ENCODE measurements around the gene HES4. TPM values are rescaled to one million over a fixed set of nuclear protein-coding genes. Genes with fewer than 3 reads are reported as not detected.
"Not testable (repeated sequence)": the region's sequence is repeated elsewhere in the genome, so short reads cannot be mapped to it uniquely, and the experiment has no call there.

HES4 gene
- total RNA-seq, 1 donor from 2014 or later: 149 TPM

DNA sequence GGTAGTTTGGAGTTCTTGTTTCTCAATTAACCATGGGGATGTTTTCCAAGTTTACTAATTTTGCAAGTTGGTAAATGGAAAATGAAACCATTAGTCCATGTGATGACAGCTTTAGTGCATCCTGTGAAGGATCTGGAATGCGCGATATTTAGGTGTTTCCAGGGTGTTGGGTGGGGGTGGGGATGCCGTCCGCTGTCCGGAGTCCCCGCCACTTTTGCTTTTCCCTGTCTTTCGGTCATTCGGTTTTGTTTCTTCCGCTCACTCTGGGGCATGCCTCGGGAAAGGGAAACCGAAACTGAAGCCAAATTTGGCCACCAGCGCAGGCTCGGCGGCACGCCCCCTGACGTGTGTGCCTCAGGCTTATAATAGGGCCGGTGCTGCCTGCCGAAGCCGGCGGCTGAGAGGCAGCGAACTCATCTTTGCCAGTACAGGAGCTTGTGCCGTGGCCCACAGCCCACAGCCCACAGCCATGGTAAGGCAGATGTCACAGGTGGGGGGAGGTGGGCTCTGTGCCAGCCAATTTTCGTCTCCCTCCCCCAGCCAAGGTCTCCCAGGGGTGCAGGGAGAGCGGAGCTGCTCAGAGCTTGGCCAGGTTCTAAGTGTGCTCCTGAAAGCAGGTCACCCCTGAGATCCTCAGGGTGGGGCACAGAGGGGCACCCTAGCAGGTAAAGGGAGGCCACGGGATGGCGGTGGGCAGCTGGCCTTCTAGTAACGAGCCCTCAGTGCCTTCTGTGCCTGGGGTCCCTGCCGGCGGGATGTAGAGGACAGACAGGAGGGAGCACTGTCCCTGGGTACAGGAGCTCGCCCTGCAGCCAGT, 13.4 kb upstream of the HES4 start, which contains the start of gene ISG15:
ISG15 (plus strand) TSS at position 393 of the 817 bp plus-strand sequence; CDS start at position 470, 77 bp downstream.
- Histone ChIP-seq H3K27me3 (ENCODE audit: insufficient read depth, low read length) (no peaks in the 10 kb centered on the region), H3K4me2 (ENCODE audit: low read length) (peak within 1 kb of the TSS; percentile 85), H3K36me3 (ENCODE audit: insufficient read depth, low read length) (no peaks in the 10 kb centered on the region), H4K20me1 (ENCODE audit: insufficient read depth, low read length) (no peaks in the 10 kb centered on the region), H3K79me2 (ENCODE audit: insufficient read depth, low read length) (no peaks in the 10 kb centered on the region), H2AFZ (ENCODE audit: low read depth, low read length) (peak within 1 kb of the TSS; percentile 82), H3K9me3 (ENCODE audit: insufficient read depth, low read depth, low read length) (no peaks in the 10 kb centered on the region), H3K9ac (ENCODE audit: low read length) (peak within 1 kb of the TSS; percentile 80), H3K27ac (ENCODE audit: low read depth, low read length) (peak within 1 kb of the TSS; percentile 74), H3K4me3 (ENCODE audit: insufficient read depth, low read depth, low read length) (peak within 1 kb of the TSS; percentile 70), H3K4me1 (ENCODE audit: insufficient read depth, low read length) (peaks cover 9% of the 10 kb centered on the region)
- H3K9me3 Mint-ChIP-seq (ENCODE audit: unreplicated experiment): no peaks in the 10 kb centered on the region
- H3K4me3 Mint-ChIP-seq (ENCODE audit: unreplicated experiment): peak within 1 kb of the TSS; percentile 93
- DNase-seq (ENCODE audit: low read depth): peak; percentile 75
- H3K36me3 Mint-ChIP-seq (ENCODE audit: low read depth, unreplicated experiment): peaks cover 13% of the 10 kb centered on the region
- TF ChIP-seq EZH2 (IDR thresholded peaks at IDR 0.05; ENCODE audit: insufficient read depth, low read length): no peak
- peaks cover 8% of the 10 kb centered on the region for H3K4me1 Mint-ChIP-seq (ENCODE audit: low read depth, unreplicated experiment)
- H3K27ac Mint-ChIP-seq (ENCODE audit: unreplicated experiment): peak within 1 kb of the TSS; percentile 97
- no peaks in the 10 kb centered on the region for H3K27me3 Mint-ChIP-seq (ENCODE audit: low read depth, unreplicated experiment)
- FAIRE-seq: no peak

DNA sequence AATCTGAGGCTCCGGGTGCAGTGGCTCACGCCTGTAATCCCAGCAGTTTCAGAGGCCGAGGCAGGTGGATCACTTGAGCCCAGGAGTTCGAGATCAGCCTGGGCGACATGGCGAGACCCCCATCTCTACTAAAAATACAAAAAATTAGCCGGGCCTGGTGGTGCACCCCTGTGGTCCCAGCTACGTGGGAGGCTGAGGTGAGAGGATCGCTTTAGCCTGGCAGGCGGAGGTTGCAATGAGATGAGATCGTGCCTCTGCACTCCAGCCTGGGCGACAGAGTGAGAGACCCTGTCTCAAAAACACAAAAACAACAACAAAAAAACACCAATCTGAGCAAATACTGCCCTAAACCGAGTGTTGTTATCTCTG, 12.8 kb upstream of the HES4 start:
- H3K36me3 Mint-ChIP-seq (ENCODE audit: low read depth, unreplicated experiment): peaks cover 18% of the 10 kb centered on the region
- FAIRE-seq; H3K79me2 ChIP-seq (ENCODE audit: insufficient read depth, low read length); H3K27me3 ChIP-seq (ENCODE audit: insufficient read depth, low read length); H4K20me1 ChIP-seq (ENCODE audit: insufficient read depth, low read length); H3K9me3 ChIP-seq (ENCODE audit: insufficient read depth, low read depth, low read length); H3K4me1 ChIP-seq (ENCODE audit: insufficient read depth, low read length); H3K27me3 Mint-ChIP-seq (ENCODE audit: low read depth, unreplicated experiment); H3K36me3 ChIP-seq (ENCODE audit: insufficient read depth, low read length); DNase-seq (ENCODE audit: low read depth); H3K4me1 Mint-ChIP-seq (ENCODE audit: low read depth, unreplicated experiment); H3K9me3 Mint-ChIP-seq (ENCODE audit: unreplicated experiment): not testable (repeated sequence)
- peak overlapping the region; percentile 97 for H3K27ac Mint-ChIP-seq (ENCODE audit: unreplicated experiment)
- H3K4me3 ChIP-seq (ENCODE audit: insufficient read depth, low read depth, low read length): peak overlapping the region; percentile 70
- H2AFZ ChIP-seq (ENCODE audit: low read depth, low read length): peak overlapping the region; percentile 82
- H3K9ac ChIP-seq (ENCODE audit: low read length): peak overlapping the region; percentile 80
- peak overlapping the region; percentile 93 for H3K4me3 Mint-ChIP-seq (ENCODE audit: unreplicated experiment)
- peak overlapping the region; percentile 85 for H3K4me2 ChIP-seq (ENCODE audit: low read length)
- H3K27ac ChIP-seq (ENCODE audit: low read depth, low read length): peak overlapping the region; percentile 74

DNA sequence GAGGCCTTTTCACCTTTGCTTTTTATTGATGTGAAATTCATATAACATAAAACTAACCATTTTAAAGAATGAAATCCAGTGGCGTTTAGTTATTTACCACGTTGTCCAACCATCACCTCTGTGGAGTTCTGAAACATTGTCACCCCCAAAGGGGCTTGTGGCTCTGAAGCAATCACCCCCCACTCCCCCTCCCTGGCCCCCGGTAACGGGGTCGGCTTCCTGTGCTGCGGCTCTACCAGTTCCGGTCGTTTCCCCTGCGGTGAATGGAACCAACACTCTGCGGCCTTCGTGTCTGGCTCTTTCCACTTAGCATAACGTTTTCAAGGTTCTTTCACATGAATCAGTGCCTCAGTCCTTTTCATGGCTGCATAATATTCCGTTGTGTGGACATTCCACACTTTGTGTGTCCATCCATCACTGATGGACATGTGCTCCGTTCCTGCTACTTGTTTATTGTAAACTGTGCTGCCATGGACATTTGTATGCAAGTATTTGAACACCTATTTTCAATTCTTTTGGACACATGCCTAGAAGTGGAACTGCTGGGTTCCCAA, 11.6 kb upstream of the HES4 start:
- no peaks in the 10 kb centered on the region for H3K9me3 ChIP-seq (ENCODE audit: insufficient read depth, low read depth, low read length)
- no peak overlapping the region for H2AFZ ChIP-seq (ENCODE audit: low read depth, low read length)
- H3K27ac ChIP-seq (ENCODE audit: low read depth, low read length): no peak overlapping the region
- peaks cover 9% of the 10 kb centered on the region for H3K4me1 ChIP-seq (ENCODE audit: insufficient read depth, low read length)
- no peaks in the 10 kb centered on the region for H3K9me3 Mint-ChIP-seq (ENCODE audit: unreplicated experiment)
- H3K4me1 Mint-ChIP-seq (ENCODE audit: low read depth, unreplicated experiment): peaks cover 8% of the 10 kb centered on the region
- peaks cover 18% of the 10 kb centered on the region for H3K36me3 Mint-ChIP-seq (ENCODE audit: low read depth, unreplicated experiment)
- no peaks in the 10 kb centered on the region for H3K79me2 ChIP-seq (ENCODE audit: insufficient read depth, low read length)
- H3K27me3 ChIP-seq (ENCODE audit: insufficient read depth, low read length): no peaks in the 10 kb centered on the region
- no peaks in the 10 kb centered on the region for H4K20me1 ChIP-seq (ENCODE audit: insufficient read depth, low read length)
- H3K27ac Mint-ChIP-seq (ENCODE audit: unreplicated experiment): no peak overlapping the region
- H3K4me3 ChIP-seq (ENCODE audit: insufficient read depth, low read depth, low read length): no peak overlapping the region
- TF ChIP-seq, protein P1, sequence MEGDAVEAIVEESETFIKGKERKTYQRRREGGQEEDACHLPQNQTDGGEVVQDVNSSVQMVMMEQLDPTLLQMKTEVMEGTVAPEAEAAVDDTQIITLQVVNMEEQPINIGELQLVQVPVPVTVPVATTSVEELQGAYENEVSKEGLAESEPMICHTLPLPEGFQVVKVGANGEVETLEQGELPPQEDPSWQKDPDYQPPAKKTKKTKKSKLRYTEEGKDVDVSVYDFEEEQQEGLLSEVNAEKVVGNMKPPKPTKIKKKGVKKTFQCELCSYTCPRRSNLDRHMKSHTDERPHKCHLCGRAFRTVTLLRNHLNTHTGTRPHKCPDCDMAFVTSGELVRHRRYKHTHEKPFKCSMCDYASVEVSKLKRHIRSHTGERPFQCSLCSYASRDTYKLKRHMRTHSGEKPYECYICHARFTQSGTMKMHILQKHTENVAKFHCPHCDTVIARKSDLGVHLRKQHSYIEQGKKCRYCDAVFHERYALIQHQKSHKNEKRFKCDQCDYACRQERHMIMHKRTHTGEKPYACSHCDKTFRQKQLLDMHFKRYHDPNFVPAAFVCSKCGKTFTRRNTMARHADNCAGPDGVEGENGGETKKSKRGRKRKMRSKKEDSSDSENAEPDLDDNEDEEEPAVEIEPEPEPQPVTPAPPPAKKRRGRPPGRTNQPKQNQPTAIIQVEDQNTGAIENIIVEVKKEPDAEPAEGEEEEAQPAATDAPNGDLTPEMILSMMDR (IDR thresholded peaks at IDR 0.05; ENCODE audit: insufficient read depth, low read depth, low read length): no peak
- no peak for TF ChIP-seq EZH2 (IDR thresholded peaks at IDR 0.05; ENCODE audit: insufficient read depth, low read length)
- no peaks in the 10 kb centered on the region for H3K27me3 Mint-ChIP-seq (ENCODE audit: low read depth, unreplicated experiment)
- no peak overlapping the region for H3K4me2 ChIP-seq (ENCODE audit: low read length)
- H3K9ac ChIP-seq (ENCODE audit: low read length): no peak overlapping the region
- no peak for FAIRE-seq
- H3K36me3 ChIP-seq (ENCODE audit: insufficient read depth, low read length): no peaks in the 10 kb centered on the region
- no peak overlapping the region for H3K4me3 Mint-ChIP-seq (ENCODE audit: unreplicated experiment)
- no peak for DNase-seq (ENCODE audit: low read depth)

DNA sequence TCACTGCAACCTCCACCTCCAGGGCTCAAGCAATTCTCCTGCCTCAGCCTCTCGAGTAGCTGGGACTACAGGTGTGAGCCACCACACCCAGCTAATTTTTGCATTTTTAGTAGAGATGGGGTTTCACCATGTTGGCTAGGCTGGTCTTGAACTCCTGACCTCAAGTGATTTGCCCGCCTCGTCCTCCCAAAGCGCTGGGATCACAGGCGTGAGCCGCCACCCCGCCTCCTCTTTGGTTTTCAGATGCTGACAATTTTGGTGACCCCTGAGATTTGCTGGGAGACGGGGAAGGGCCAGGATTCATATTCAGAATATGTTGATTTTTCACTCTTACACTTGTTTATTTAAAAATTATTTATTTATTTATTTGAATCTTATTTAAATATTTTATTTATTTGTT, 10.2 kb upstream of the HES4 start:
- H3K4me3 ChIP-seq (ENCODE audit: insufficient read depth, low read depth, low read length); H3K27me3 ChIP-seq (ENCODE audit: insufficient read depth, low read length); H3K79me2 ChIP-seq (ENCODE audit: insufficient read depth, low read length); H3K4me2 ChIP-seq (ENCODE audit: low read length); H3K36me3 ChIP-seq (ENCODE audit: insufficient read depth, low read length); DNase-seq (ENCODE audit: low read depth); H3K9me3 ChIP-seq (ENCODE audit: insufficient read depth, low read depth, low read length); H3K27ac Mint-ChIP-seq (ENCODE audit: unreplicated experiment); H3K9me3 Mint-ChIP-seq (ENCODE audit: unreplicated experiment); H2AFZ ChIP-seq (ENCODE audit: low read depth, low read length); H4K20me1 ChIP-seq (ENCODE audit: insufficient read depth, low read length); H3K4me3 Mint-ChIP-seq (ENCODE audit: unreplicated experiment); H3K27me3 Mint-ChIP-seq (ENCODE audit: low read depth, unreplicated experiment); H3K9ac ChIP-seq (ENCODE audit: low read length); FAIRE-seq; H3K27ac ChIP-seq (ENCODE audit: low read depth, low read length): not testable (repeated sequence)
- H3K4me1 ChIP-seq (ENCODE audit: insufficient read depth, low read length): peaks cover 14% of the 10 kb centered on the region
- H3K36me3 Mint-ChIP-seq (ENCODE audit: low read depth, unreplicated experiment): peaks cover 18% of the 10 kb centered on the region
- H3K4me1 Mint-ChIP-seq (ENCODE audit: low read depth, unreplicated experiment): peaks cover 16% of the 10 kb centered on the region
